Body of pancreas (tissue), 4 donors: ENCODE measurements around the gene FGR.

Experiments used
- CTCF ChIP-seq, 7 experiments: fragments of 450-650 bp in 4 of 7; fragments of 200-600 bp in 3 of 7; sonication (generic) in 3 of 7; IDR thresholded peaks; one replicate each; pipeline ENCODE4 v1.5.1; 2016 to 2019; ENCODE audit warnings: antibody characterized with exemption in 7 of 7
- POLR2A ChIP-seq, 3 donors: fragments of 450-650 bp; IDR thresholded peaks; one replicate each; pipeline ENCODE4 v1.6.1; 2016; ENCODE audit warnings: antibody characterized with exemption in 3 of 3, mild to moderate bottlenecking in 2 of 3

- TF ChIP-seq CTCF (IDR thresholded peaks at IDR 0.05) (no peak), POLR2A (IDR thresholded peaks at IDR 0.05) (no peak)
Measured at GRCh38 chr1:27665016-27665651, 30.1 kb upstream of the FGR start.
